Stimulated activated CD8-positive, alpha-beta memory T cell treated with anti-CD3 and anti-CD28 coated beads, Interleukin-7, amount 100 ng/mL, for 1 hour (primary cell): ENCODE results near the gene U2AF2.
A peak's percentile ranks its signal among the peaks of the same experiment; 100 is the strongest.

ENCODE experiments used
- DNase-seq, 2 donors: peaks; one replicate each; pipeline ENCODE4 v3.0.0-alpha.2; 2020; ENCODE audit warnings: low read depth in 2 of 2

Gene U2AF2

GRCh38 chr19:55689411-55690108, 34.7 kb downstream of the U2AF2 start:
- no peak for DNase-seq

GRCh38 chr19:55690109-55690768, 35.4 kb downstream of the U2AF2 start:
- DNase-seq, result no peak

GRCh38 chr19:55690769-55691545, 36.1 kb downstream of the U2AF2 start:
- DNase-seq, result no peak

- DNase-seq, result no peak
Measured at GRCh38 chr19:55691561-55692481, 37.0 kb downstream of the U2AF2 start.

GRCh38 chr19:55692681-55693081, 37.8 kb downstream of the U2AF2 start:
- no peak for DNase-seq

GRCh38 chr19:55693336-55693974, 38.6 kb downstream of the U2AF2 start:
- DNase-seq, result no peak

- DNase-seq, result no peak
Measured at GRCh38 chr19:55694241-55694655, 39.4 kb downstream of the U2AF2 start.

- no peak for DNase-seq
Measured at GRCh38 chr19:55694656-55695491, 40.0 kb downstream of the U2AF2 start.

GRCh38 chr19:55695511-55696290, 40.9 kb downstream of the U2AF2 start:
- DNase-seq, result no peak

- DNase-seq, result no peak
Measured at GRCh38 chr19:55696301-55697068, 41.6 kb downstream of the U2AF2 start.

GRCh38 chr19:55697069-55697440, 42.2 kb downstream of the U2AF2 start:
- DNase-seq, result no peak

GRCh38 chr19:55697698-55698097, 42.9 kb downstream of the U2AF2 start:
- DNase-seq, result no peak

GRCh38 chr19:55698256-55698655, 43.4 kb downstream of the U2AF2 start:
- no peak for DNase-seq

GRCh38 chr19:55699221-55699620, 44.4 kb downstream of the U2AF2 start:
- no peak for DNase-seq

GRCh38 chr19:55700813-55701212, 46.0 kb downstream of the U2AF2 start:
- DNase-seq, result no peak

- DNase-seq, result no peak
Measured at GRCh38 chr19:55702131-55702627, 47.3 kb downstream of the U2AF2 start.

GRCh38 chr19:55703790-55704215, 49.0 kb downstream of the U2AF2 start:
- peak; percentile 10 to 13 for DNase-seq

GRCh38 chr19:55704494-55705245, 49.8 kb downstream of the U2AF2 start:
- DNase-seq, result no peak
